ENCODE results near the gene NLE1.

GRCh38 chr17:35169835-35170363 lies 27.8 kb upstream of the NLE1 start:
- TF ChIP-seq CTCF (conservative IDR thresholded peaks at IDR 0.05; ENCODE audit: low read length) (no peak), EZH2phosphoT487 (IDR thresholded peaks at IDR 0.05; ENCODE audit: borderline replicate concordance) (no peak)

Measured in Loucy (cell line).